HepG2 (cell line): ENCODE results near the gene PEX10.

Experiments used
- POGZ ChIP-seq: sonication (generic); formaldehyde crosslinking; IDR thresholded peaks from 2 replicates; pipeline ENCODE4 v1.4.0; 2020; ENCODE audit warnings: mild to moderate bottlenecking, missing genetic modification reagents
- ZBTB42 ChIP-seq: sonication (generic); formaldehyde crosslinking; IDR thresholded peaks from 2 replicates; pipeline ENCODE4 v1.5.0; 2020; ENCODE audit warnings: mild to moderate bottlenecking, missing genetic modification reagents

DNA sequence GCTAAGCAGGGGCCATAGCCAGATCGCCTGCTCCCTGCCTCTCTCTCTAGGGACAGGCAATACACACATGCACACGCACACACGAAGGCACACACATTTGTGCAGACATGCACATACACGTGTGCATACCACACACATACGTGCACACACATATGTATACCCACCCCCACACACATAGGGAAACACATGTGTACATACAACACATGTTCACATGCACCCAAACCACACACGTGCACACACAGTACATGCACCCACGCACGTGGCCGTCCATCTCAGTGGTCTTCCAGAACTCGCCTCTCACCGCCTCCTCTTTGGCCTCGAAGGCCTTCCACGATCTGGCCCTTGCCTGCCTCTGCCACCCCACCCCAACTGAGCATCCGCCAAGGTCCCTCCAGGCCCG, 25.3 kb upstream of the PEX10 start:
- TF ChIP-seq POGZ (CRISPR knock-in tag) (no peak), ZBTB42 (no peak)
